AML-193 (cell line): ENCODE results near the gene EIPR1.

Source experiments
- DNase-seq, 2 experiments: peaks; one replicate each; lab custom pipeline; 2025; lab: John Stamatoyannopoulos, UW

Gene EIPR1

GRCh38 chr2:3246928-3247714 lies 130.5 kb downstream of the EIPR1 start:
- DNase-seq = no peak

GRCh38 chr2:3246406-3246805 lies 131.2 kb downstream of the EIPR1 start:
- DNase-seq = no peak

- DNase-seq = no peak
Measured at GRCh38 chr2:3244486-3244885, 133.1 kb downstream of the EIPR1 start.

GRCh38 chr2:3243804-3244203 lies 133.8 kb downstream of the EIPR1 start:
- DNase-seq = no peak

GRCh38 chr2:3242747-3243369 lies 134.8 kb downstream of the EIPR1 start:
- DNase-seq = peak; percentile 84 to 85

GRCh38 chr2:3241971-3242746 lies 135.5 kb downstream of the EIPR1 start:
- DNase-seq = no peak

- DNase-seq = no peak
Measured at GRCh38 chr2:3238951-3239841, 138.4 kb downstream of the EIPR1 start.

- DNase-seq = no peak
Measured at GRCh38 chr2:3236300-3237045, 141.1 kb downstream of the EIPR1 start.

GRCh38 chr2:3233877-3234276 lies 143.7 kb downstream of the EIPR1 start:
- no peak for DNase-seq

GRCh38 chr2:3229221-3229620 lies 148.4 kb downstream of the EIPR1 start:
- DNase-seq = no peak

GRCh38 chr2:3224681-3225080 lies 152.9 kb downstream of the EIPR1 start:
- DNase-seq = no peak

GRCh38 chr2:3223080-3223923 lies 154.3 kb downstream of the EIPR1 start:
- DNase-seq = no peak

- DNase-seq = no peak
Measured at GRCh38 chr2:3222636-3223035, 155.0 kb downstream of the EIPR1 start.

- DNase-seq = no peak
Measured at GRCh38 chr2:3219536-3219935, 158.1 kb downstream of the EIPR1 start.

- DNase-seq = no peak
Measured at GRCh38 chr2:3217646-3218045, 160.0 kb downstream of the EIPR1 start.

- DNase-seq = no peak
Measured at GRCh38 chr2:3216841-3217495, 160.7 kb downstream of the EIPR1 start.

- DNase-seq = no peak
Measured at GRCh38 chr2:3214806-3215404, 162.7 kb downstream of the EIPR1 start.

GRCh38 chr2:3214065-3214464 lies 163.6 kb downstream of the EIPR1 start:
- DNase-seq = no peak

GRCh38 chr2:3212984-3213383 lies 164.6 kb downstream of the EIPR1 start:
- DNase-seq = no peak
